Neural crest cell (in vitro differentiated cells): ENCODE measurements around the gene CASZ1. TPM values are rescaled to one million over a fixed set of nuclear protein-coding genes. Genes with fewer than 3 reads are reported as not detected.

Source experiments
- DNase-seq: peaks from one replicate; pipeline ENCODE4 v3.0.0; 2021; ENCODE audit warnings: low read depth, mixed read lengths, low spot score
- H3K27ac Mint-ChIP-seq: one replicate; pipeline ENCODE4 v1.8.0; 2021; ENCODE audit warnings: mild to moderate bottlenecking, mixed read lengths; ENCODE audit not compliant: unreplicated experiment
- H3K27me3 Mint-ChIP-seq: 2 replicates; pipeline ENCODE4 v1.8.0; 2021; ENCODE audit warnings: low read depth, mild to moderate bottlenecking, mixed read lengths
- H3K36me3 Mint-ChIP-seq: 2 replicates; pipeline ENCODE4 v1.8.0; 2021; ENCODE audit warnings: low read depth, mild to moderate bottlenecking, mixed read lengths
- H3K4me1 Mint-ChIP-seq: 2 replicates; pipeline ENCODE4 v1.8.0; 2021; ENCODE audit warnings: mixed read lengths
- H3K4me3 Mint-ChIP-seq: one replicate; pipeline ENCODE4 v1.8.0; 2021; ENCODE audit warnings: mild to moderate bottlenecking, mixed read lengths
- H3K9me3 Mint-ChIP-seq: 2 replicates; pipeline ENCODE4 v1.8.0; 2021; ENCODE audit warnings: mixed read lengths
- CTCF ChIP-seq: fragments of 200-600 bp; sonication (generic); conservative IDR thresholded peaks from 2 replicates; pipeline ENCODE4 v1.5.0; 2021; ENCODE audit warnings: antibody characterized with exemption, mild to moderate bottlenecking
- total RNA-seq: library from RNA; stranded (reverse); gene quantifications from 2 replicates; pipeline ENCODE4 v1.2.1, GENCODE V29; 2021

CASZ1 gene
- total RNA-seq, 1 donor from 2014 or later = 2.6 TPM

- Mint-ChIP-seq H3K4me1 (peaks cover 32% of the 10 kb centered on the region), H3K4me3 (no peak overlapping the region), H3K36me3 (no peaks in the 10 kb centered on the region), H3K27ac (no peak overlapping the region), H3K27me3 (peaks cover 79% of the 10 kb centered on the region), H3K9me3 (no peaks in the 10 kb centered on the region)
- no peak for DNase-seq
- no peak for TF ChIP-seq CTCF
Observed at GRCh38 chr1:10735563-10736305, 60.7 kb downstream of the CASZ1 start.

GRCh38 chr1:10734962-10735544 is 61.4 kb downstream of the CASZ1 start:
- Mint-ChIP-seq H3K27me3 (peaks cover 82% of the 10 kb centered on the region), H3K36me3 (no peaks in the 10 kb centered on the region), H3K4me3 (peak overlapping the region; percentile 56), H3K9me3 (no peaks in the 10 kb centered on the region), H3K4me1 (peaks cover 32% of the 10 kb centered on the region), H3K27ac (peak overlapping the region; percentile 50)
- peak; percentile 48 for DNase-seq
- no peak for TF ChIP-seq CTCF

GRCh38 chr1:10734375-10734774 is 62.1 kb downstream of the CASZ1 start:
- Mint-ChIP-seq H3K4me1 (peaks cover 33% of the 10 kb centered on the region), H3K9me3 (no peaks in the 10 kb centered on the region), H3K36me3 (no peaks in the 10 kb centered on the region), H3K27me3 (peaks cover 77% of the 10 kb centered on the region), H3K27ac (peak overlapping the region; percentile 5), H3K4me3 (peak overlapping the region; percentile 56)
- no peak for TF ChIP-seq CTCF
- DNase-seq = no peak

- peaks cover 77% of the 10 kb centered on the region for H3K27me3 Mint-ChIP-seq
- no peaks in the 10 kb centered on the region for H3K36me3 Mint-ChIP-seq
- no peak for DNase-seq
- peak overlapping the region; percentile 62 for H3K27ac Mint-ChIP-seq
- H3K4me3 Mint-ChIP-seq = no peak overlapping the region
- peaks cover 36% of the 10 kb centered on the region for H3K4me1 Mint-ChIP-seq
- H3K9me3 Mint-ChIP-seq = no peaks in the 10 kb centered on the region
- no peak for TF ChIP-seq CTCF
Observed at GRCh38 chr1:10733474-10734366, 62.7 kb downstream of the CASZ1 start.

- no peak for DNase-seq
- Mint-ChIP-seq H3K4me1 (peaks cover 43% of the 10 kb centered on the region), H3K9me3 (no peaks in the 10 kb centered on the region), H3K27me3 (peaks cover 81% of the 10 kb centered on the region), H3K36me3 (no peaks in the 10 kb centered on the region), H3K27ac (no peak overlapping the region), H3K4me3 (no peak overlapping the region)
- TF ChIP-seq CTCF = no peak
Observed at GRCh38 chr1:10730985-10731384, 65.5 kb downstream of the CASZ1 start.
